H1 (cell line): ENCODE measurements around the gene MRPL41. TPM values are rescaled to one million over a fixed set of nuclear protein-coding genes. Genes with fewer than 3 reads are reported as not detected.

Experiments used
- BRCA1 ChIP-seq: IDR thresholded peaks from 2 replicates; pipeline ENCODE4 v1.6.1; 2012; ENCODE audit warnings: low read depth, low read length, improper control_type of control experiment
- EZH2 ChIP-seq: fragments of 200-600 bp; sonication (generic); IDR thresholded peaks from 2 replicates; pipeline ENCODE4 v1.7.1; 2012; ENCODE audit warnings: low read depth, mild to moderate bottlenecking, moderate library complexity, low read length, inconsistent platforms; ENCODE audit not compliant: severe bottlenecking
- GTF2F1 ChIP-seq: IDR thresholded peaks from 2 replicates; pipeline ENCODE4 v1.6.1; 2012; ENCODE audit warnings: low read depth, low read length, improper control_type of control experiment, borderline replicate concordance
- KDM5A ChIP-seq: fragments of 200-600 bp; IDR thresholded peaks from 2 replicates; pipeline ENCODE4 v1.7.1; 2012; ENCODE audit warnings: mild to moderate bottlenecking, low read length, inconsistent platforms, mixed read lengths
- SP2 ChIP-seq: IDR thresholded peaks from 2 replicates; pipeline ENCODE4 v1.6.1; 2012; ENCODE audit warnings: mild to moderate bottlenecking, low read length, inconsistent platforms
- SRF ChIP-seq: IDR thresholded peaks from 2 replicates; pipeline ENCODE4 v1.6.1; 2011; ENCODE audit warnings: mild to moderate bottlenecking, low read depth, low read length, moderate library complexity
- TBP ChIP-seq: IDR thresholded peaks from 2 replicates; pipeline ENCODE4 v1.6.1; 2011; ENCODE audit warnings: low read depth, low read length, improper control_type of control experiment
- polyA plus RNA-seq, 7 experiments: library from polyadenylated mRNA; depleted of rRNA in 3 of 7; stranded (reverse) in 5 of 7; unstranded in 2 of 7; fragments of >200 nt in 5 of 7; fragments of 200-250 nt in 2 of 7; gene quantifications; 1 replicate in 5 of 7; 2 replicates in 1 of 7; 4 replicates in 1 of 7; pipeline versions ENCODE4 v1.2.1 to v1.2.3, GENCODE V29; 2011 to 2013; ENCODE audit warnings: missing spikeins in 2 of 7, mixed read lengths in 2 of 7
- total RNA-seq: library from RNA; stranded (reverse); fragmentation: NEBNext Ultra II Directional; extraction: Animal tissue kit (Norgen Biotek cat#: 25700); gene quantifications from 2 replicates; pipeline ENCODE4 v1.2.1, GENCODE V29; 2021
- TF ChIP-seq, protein P1 (sequence below): fragments of 300-600 bp; sonication (generic); IDR thresholded peaks from 2 replicates; pipeline ENCODE4 v1.7.1; 2012; ENCODE audit warnings: low read length, moderate library complexity, mild to moderate bottlenecking, inconsistent platforms; ENCODE audit not compliant: insufficient replicate concordance
- TF ChIP-seq, protein P2 (sequence below): IDR thresholded peaks from 2 replicates; pipeline ENCODE4 v1.6.1; 2012; ENCODE audit warnings: inconsistent platforms
- TF ChIP-seq, protein P3 (sequence below): IDR thresholded peaks from 2 replicates; pipeline ENCODE4 v1.6.1; 2012; ENCODE audit warnings: low read length, inconsistent platforms

MRPL41 gene
- total and polyA plus RNA-seq, 2 of the 8 experiments (the other 6 are each of a cell fraction or from before 2014, with no cell fraction given): 47.2 to 58.1 TPM

GRCh38 chr9:137575364-137575715 lies 23.7 kb downstream of the MRPL41 start (continued):
- TF ChIP-seq, protein P1, sequence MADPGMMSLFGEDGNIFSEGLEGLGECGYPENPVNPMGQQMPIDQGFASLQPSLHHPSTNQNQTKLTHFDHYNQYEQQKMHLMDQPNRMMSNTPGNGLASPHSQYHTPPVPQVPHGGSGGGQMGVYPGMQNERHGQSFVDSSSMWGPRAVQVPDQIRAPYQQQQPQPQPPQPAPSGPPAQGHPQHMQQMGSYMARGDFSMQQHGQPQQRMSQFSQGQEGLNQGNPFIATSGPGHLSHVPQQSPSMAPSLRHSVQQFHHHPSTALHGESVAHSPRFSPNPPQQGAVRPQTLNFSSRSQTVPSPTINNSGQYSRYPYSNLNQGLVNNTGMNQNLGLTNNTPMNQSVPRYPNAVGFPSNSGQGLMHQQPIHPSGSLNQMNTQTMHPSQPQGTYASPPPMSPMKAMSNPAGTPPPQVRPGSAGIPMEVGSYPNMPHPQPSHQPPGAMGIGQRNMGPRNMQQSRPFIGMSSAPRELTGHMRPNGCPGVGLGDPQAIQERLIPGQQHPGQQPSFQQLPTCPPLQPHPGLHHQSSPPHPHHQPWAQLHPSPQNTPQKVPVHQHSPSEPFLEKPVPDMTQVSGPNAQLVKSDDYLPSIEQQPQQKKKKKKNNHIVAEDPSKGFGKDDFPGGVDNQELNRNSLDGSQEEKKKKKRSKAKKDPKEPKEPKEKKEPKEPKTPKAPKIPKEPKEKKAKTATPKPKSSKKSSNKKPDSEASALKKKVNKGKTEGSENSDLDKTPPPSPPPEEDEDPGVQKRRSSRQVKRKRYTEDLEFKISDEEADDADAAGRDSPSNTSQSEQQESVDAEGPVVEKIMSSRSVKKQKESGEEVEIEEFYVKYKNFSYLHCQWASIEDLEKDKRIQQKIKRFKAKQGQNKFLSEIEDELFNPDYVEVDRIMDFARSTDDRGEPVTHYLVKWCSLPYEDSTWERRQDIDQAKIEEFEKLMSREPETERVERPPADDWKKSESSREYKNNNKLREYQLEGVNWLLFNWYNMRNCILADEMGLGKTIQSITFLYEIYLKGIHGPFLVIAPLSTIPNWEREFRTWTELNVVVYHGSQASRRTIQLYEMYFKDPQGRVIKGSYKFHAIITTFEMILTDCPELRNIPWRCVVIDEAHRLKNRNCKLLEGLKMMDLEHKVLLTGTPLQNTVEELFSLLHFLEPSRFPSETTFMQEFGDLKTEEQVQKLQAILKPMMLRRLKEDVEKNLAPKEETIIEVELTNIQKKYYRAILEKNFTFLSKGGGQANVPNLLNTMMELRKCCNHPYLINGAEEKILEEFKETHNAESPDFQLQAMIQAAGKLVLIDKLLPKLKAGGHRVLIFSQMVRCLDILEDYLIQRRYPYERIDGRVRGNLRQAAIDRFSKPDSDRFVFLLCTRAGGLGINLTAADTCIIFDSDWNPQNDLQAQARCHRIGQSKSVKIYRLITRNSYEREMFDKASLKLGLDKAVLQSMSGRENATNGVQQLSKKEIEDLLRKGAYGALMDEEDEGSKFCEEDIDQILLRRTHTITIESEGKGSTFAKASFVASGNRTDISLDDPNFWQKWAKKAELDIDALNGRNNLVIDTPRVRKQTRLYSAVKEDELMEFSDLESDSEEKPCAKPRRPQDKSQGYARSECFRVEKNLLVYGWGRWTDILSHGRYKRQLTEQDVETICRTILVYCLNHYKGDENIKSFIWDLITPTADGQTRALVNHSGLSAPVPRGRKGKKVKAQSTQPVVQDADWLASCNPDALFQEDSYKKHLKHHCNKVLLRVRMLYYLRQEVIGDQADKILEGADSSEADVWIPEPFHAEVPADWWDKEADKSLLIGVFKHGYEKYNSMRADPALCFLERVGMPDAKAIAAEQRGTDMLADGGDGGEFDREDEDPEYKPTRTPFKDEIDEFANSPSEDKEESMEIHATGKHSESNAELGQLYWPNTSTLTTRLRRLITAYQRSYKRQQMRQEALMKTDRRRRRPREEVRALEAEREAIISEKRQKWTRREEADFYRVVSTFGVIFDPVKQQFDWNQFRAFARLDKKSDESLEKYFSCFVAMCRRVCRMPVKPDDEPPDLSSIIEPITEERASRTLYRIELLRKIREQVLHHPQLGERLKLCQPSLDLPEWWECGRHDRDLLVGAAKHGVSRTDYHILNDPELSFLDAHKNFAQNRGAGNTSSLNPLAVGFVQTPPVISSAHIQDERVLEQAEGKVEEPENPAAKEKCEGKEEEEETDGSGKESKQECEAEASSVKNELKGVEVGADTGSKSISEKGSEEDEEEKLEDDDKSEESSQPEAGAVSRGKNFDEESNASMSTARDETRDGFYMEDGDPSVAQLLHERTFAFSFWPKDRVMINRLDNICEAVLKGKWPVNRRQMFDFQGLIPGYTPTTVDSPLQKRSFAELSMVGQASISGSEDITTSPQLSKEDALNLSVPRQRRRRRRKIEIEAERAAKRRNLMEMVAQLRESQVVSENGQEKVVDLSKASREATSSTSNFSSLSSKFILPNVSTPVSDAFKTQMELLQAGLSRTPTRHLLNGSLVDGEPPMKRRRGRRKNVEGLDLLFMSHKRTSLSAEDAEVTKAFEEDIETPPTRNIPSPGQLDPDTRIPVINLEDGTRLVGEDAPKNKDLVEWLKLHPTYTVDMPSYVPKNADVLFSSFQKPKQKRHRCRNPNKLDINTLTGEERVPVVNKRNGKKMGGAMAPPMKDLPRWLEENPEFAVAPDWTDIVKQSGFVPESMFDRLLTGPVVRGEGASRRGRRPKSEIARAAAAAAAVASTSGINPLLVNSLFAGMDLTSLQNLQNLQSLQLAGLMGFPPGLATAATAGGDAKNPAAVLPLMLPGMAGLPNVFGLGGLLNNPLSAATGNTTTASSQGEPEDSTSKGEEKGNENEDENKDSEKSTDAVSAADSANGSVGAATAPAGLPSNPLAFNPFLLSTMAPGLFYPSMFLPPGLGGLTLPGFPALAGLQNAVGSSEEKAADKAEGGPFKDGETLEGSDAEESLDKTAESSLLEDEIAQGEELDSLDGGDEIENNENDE: no peak
- TF ChIP-seq, protein P2, sequence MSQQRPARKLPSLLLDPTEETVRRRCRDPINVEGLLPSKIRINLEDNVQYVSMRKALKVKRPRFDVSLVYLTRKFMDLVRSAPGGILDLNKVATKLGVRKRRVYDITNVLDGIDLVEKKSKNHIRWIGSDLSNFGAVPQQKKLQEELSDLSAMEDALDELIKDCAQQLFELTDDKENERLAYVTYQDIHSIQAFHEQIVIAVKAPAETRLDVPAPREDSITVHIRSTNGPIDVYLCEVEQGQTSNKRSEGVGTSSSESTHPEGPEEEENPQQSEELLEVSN: no peak
- no peak for TF ChIP-seq SP2
- no peak for TF ChIP-seq TBP
- TF ChIP-seq, protein P3, sequence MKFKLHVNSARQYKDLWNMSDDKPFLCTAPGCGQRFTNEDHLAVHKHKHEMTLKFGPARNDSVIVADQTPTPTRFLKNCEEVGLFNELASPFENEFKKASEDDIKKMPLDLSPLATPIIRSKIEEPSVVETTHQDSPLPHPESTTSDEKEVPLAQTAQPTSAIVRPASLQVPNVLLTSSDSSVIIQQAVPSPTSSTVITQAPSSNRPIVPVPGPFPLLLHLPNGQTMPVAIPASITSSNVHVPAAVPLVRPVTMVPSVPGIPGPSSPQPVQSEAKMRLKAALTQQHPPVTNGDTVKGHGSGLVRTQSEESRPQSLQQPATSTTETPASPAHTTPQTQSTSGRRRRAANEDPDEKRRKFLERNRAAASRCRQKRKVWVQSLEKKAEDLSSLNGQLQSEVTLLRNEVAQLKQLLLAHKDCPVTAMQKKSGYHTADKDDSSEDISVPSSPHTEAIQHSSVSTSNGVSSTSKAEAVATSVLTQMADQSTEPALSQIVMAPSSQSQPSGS: no peak
- TF ChIP-seq EZH2: no peak
- no peak for TF ChIP-seq BRCA1
- TF ChIP-seq SRF: no peak
- TF ChIP-seq GTF2F1: no peak
- TF ChIP-seq KDM5A: no peak
